ENCODE measurements around the gene FAM83C.

GRCh38 chr20:35312318-35312717 lies 20.1 kb upstream of the FAM83C start:
- TF ChIP-seq CTCF (conservative IDR thresholded peaks at IDR 0.05; ENCODE audit: low read depth, low read length) = no peak
- TF ChIP-seq EZH2 (IDR thresholded peaks at IDR 0.05; ENCODE audit: low read length, unreplicated experiment) = no peak
